Uterus (tissue), 4 donors: ENCODE data around the gene PRKN. TPM values are rescaled to one million over a fixed set of nuclear protein-coding genes. Genes with fewer than 3 reads are reported as not detected.

Experiments
- DNase-seq, 2 donors: peaks; one replicate each; pipeline ENCODE4 v3.0.0-alpha.2; 2019 to 2020
- H3K27ac ChIP-seq, 2 donors: fragments of 200-600 bp; sonication (generic); 1 replicate in 1 of 2; 2 replicates in 1 of 2; pipeline ENCODE4 v1.5.1; 2016 to 2018
- H3K27me3 ChIP-seq, 2 donors: fragments of 200-600 bp; sonication (generic); one replicate each; pipeline ENCODE4 v1.5.1; 2018 to 2019; ENCODE audit warnings: control low read depth in 1 of 2
- H3K36me3 ChIP-seq, 2 donors: fragments of 200-600 bp; sonication (generic); one replicate each; pipeline ENCODE4 v1.5.1; 2019; ENCODE audit warnings: control low read depth in 1 of 2
- H3K4me1 ChIP-seq, 2 donors: fragments of 200-600 bp; sonication (generic); one replicate each; pipeline ENCODE4 v1.5.1; 2018 to 2019; ENCODE audit warnings: control low read depth in 1 of 2
- H3K4me3 ChIP-seq, 2 donors: fragments of 200-600 bp; sonication (generic); 1 replicate in 1 of 2; 2 replicates in 1 of 2; pipeline ENCODE4 v1.5.1; 2018 to 2019; ENCODE audit warnings: mild to moderate bottlenecking in 1 of 2
- H3K9me3 ChIP-seq, 2 donors: fragments of 200-600 bp; sonication (generic); one replicate each; pipeline ENCODE4 v1.5.1; 2019; ENCODE audit warnings: control low read depth in 1 of 2
- POLR2A ChIP-seq, 2 donors: fragments of 450-650 bp; IDR thresholded peaks; one replicate each; pipeline ENCODE4 v1.6.1; 2016; ENCODE audit warnings: antibody characterized with exemption in 2 of 2, mild to moderate bottlenecking in 1 of 2, moderate library complexity in 1 of 2
- intact Hi-C: fragments of 100-400 bp; cut with DNase I; formaldehyde crosslinking; loops from one replicate; pipeline ENCODE4 v1.15.1; 2023; ENCODE audit warnings: low total_unique reads
- total RNA-seq, 4 donors: library from RNA; depleted of rRNA in 3 of 4; stranded (reverse); fragments of >200 nt in 3 of 4; gene quantifications; one replicate each; pipeline versions ENCODE4 v1.1.0 to v1.2.4, GENCODE V29; 2014 to 2023
- TF ChIP-seq, protein P1 (sequence below), 4 experiments: fragments of 200-600 bp in 2 of 4; fragments of 450-650 bp in 2 of 4; sonication (generic) in 2 of 4; IDR thresholded peaks; one replicate each; pipeline ENCODE4 v1.5.1; 2016 to 2019; ENCODE audit warnings: antibody characterized with exemption in 4 of 4, mild to moderate bottlenecking in 2 of 4, moderate library complexity in 1 of 4
- donor health status: DM: yes; HTN: yes; CAD: no.

The PRKN gene
- total RNA-seq, 4 donors from 2014 or later, result 10.2 to 21.3 (median 13.1) TPM

DNA sequence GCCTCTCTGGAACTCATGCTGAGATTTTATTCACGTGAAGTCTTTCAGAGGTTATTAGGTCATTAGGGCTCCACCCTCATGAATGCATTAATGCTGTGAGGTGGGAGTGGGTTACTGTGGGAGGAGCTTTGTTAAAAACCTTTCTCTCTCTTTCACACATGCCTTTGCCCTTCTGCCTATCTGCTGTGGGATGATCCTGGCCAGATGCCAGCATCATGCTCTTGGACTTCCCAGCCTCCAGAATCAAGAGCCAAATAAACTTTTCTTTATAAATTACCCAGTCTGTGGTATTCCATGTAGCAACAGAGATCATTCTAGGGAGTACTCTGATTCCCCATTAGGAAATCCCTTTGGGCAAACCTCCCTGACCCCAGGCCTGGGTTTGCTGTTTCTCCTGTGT, 1323.8 kb downstream of the PRKN start:
- H3K4me1 ChIP-seq, result no peaks in the 10 kb centered on the region
- intact Hi-C loops, result no loop called here

DNA sequence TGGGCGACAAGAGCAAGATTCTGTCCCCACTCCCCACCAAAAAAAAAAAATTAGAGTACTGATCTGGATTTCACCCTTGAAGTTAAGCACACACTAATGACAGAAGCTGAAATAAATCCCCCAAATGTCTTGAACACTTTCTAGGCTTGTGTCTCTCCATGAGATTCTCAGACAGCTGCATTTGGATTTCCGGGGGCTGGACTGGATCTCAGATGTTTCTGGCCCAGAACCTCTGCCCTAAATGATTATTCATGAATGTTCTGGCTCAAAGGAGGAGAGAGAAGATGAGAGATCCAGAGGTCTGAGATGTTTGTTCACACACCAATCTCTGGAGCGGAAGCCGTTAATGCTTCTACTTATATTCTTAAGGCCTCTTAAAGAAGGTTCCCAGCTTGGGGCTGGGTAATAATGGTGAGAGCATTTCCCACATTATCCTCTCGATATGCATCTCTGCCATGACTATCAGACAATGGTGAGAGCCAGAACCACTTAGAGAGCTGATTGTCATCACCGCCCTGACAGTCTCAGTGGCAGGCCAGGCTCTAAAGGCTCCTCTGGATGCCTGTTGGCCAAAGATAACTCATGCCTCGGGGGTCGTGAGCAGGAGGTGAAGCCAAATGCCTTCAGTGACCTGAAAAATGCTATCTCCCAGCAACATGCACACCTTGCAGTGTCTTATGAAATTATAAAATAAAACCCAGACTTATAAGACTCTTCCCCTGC, 1325.8 kb downstream of the PRKN start:
- Histone ChIP-seq H3K4me1 (no peaks in the 10 kb centered on the region), H3K4me3 (no peak overlapping the region), H3K27me3 (no peaks in the 10 kb centered on the region), H3K36me3 (no peaks in the 10 kb centered on the region), H3K27ac (no peak overlapping the region), H3K9me3 (no peaks in the 10 kb centered on the region)
- no peak for DNase-seq
- intact Hi-C loops, result no loop called here
- TF ChIP-seq POLR2A (IDR thresholded peaks at IDR 0.05), result no peak
- TF ChIP-seq, protein P1, sequence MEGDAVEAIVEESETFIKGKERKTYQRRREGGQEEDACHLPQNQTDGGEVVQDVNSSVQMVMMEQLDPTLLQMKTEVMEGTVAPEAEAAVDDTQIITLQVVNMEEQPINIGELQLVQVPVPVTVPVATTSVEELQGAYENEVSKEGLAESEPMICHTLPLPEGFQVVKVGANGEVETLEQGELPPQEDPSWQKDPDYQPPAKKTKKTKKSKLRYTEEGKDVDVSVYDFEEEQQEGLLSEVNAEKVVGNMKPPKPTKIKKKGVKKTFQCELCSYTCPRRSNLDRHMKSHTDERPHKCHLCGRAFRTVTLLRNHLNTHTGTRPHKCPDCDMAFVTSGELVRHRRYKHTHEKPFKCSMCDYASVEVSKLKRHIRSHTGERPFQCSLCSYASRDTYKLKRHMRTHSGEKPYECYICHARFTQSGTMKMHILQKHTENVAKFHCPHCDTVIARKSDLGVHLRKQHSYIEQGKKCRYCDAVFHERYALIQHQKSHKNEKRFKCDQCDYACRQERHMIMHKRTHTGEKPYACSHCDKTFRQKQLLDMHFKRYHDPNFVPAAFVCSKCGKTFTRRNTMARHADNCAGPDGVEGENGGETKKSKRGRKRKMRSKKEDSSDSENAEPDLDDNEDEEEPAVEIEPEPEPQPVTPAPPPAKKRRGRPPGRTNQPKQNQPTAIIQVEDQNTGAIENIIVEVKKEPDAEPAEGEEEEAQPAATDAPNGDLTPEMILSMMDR (IDR thresholded peaks at IDR 0.05), result no peak

More for the DNA sequence above, 1323.8 kb downstream of the PRKN start:
- no peaks in the 10 kb centered on the region for H3K9me3 ChIP-seq
- no peaks in the 10 kb centered on the region for H3K27me3 ChIP-seq
- H3K36me3 ChIP-seq, result no peaks in the 10 kb centered on the region
- no peak overlapping the region for H3K27ac ChIP-seq
- TF ChIP-seq POLR2A (IDR thresholded peaks at IDR 0.05), result no peak
- TF ChIP-seq, protein P1 (IDR thresholded peaks at IDR 0.05), result no peak
- H3K4me3 ChIP-seq, result no peak overlapping the region
- DNase-seq, result no peak

DNA sequence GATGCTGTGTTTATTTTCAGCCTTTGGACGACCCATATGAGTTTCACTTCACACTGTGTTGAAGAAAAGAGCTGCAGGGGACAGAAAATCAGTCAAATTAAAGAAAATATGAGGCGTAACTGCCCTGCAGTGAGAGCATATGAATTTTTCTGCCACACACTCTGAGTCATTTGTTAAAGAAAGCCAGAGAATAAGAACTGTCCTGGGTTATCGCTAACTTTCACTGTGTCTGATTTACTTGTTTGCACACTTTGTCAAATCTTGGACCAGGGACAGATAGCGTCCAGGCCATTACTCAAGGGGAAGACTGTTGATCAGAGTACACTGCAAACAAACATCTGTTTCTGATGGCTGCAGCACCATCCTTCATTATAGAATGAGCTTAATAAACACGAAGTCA, 1326.9 kb downstream of the PRKN start:
- H3K4me1 ChIP-seq, result no peaks in the 10 kb centered on the region
- H3K9me3 ChIP-seq, result no peaks in the 10 kb centered on the region
- DNase-seq, result no peak
- H3K27me3 ChIP-seq, result no peaks in the 10 kb centered on the region
- intact Hi-C loops, result no loop called here
- no peaks in the 10 kb centered on the region for H3K36me3 ChIP-seq
- no peak overlapping the region for H3K27ac ChIP-seq
- no peak for TF ChIP-seq POLR2A (IDR thresholded peaks at IDR 0.05)
- TF ChIP-seq, protein P1 (IDR thresholded peaks at IDR 0.05), result no peak
- no peak overlapping the region for H3K4me3 ChIP-seq

DNA sequence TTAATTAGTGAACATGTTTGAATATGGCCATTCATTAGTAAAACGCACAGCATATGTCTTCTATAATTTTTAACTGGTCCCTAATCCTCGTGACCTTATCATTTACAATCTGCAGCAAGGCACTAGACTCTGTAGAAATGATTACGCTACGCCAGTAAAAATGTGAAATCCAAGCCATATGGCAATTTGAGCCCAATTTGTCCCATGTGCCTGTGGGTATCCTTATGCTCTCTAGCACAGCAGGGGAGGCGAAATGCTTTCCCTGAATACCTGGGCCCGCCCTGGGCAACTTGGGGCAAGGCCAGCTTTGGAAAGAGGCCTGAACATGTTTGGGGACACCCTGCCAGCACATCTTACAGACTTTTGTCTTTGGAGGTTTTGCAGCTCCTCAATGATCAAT, 1331.0 kb downstream of the PRKN start:
- no peak for DNase-seq
- Histone ChIP-seq H3K9me3 (no peaks in the 10 kb centered on the region), H3K27ac (no peak overlapping the region), H3K36me3 (no peaks in the 10 kb centered on the region), H3K27me3 (no peaks in the 10 kb centered on the region), H3K4me1 (no peaks in the 10 kb centered on the region), H3K4me3 (no peak overlapping the region)
- intact Hi-C loops, result no loop called here
- TF ChIP-seq, protein P1 (IDR thresholded peaks at IDR 0.05), result no peak
- no peak for TF ChIP-seq POLR2A (IDR thresholded peaks at IDR 0.05)

DNA sequence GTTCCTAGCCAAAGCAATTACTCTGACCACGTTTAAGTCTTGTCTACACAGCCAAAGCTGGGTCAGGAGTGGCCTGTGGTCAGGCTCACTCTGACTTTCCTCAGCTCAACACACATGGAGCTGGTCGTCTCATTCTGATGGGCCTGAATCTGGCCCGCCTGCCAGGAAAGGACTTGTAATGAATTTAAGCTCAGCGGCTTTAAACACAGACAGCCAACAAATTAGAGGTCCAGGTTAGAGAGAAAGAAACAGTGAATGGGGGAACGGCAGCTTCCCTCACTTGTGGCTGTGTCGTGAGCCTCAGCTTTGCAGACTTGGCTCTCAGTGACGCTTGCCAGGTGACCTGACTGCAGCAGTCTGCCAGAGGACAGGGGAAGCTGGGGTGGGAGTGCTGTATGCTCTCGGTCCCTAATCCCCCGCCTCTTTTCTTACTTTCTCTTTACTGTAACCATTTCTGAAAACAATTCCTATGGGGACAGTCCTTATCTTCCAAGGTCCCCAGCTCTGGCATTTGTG, 1331.8 kb downstream of the PRKN start:
- Histone ChIP-seq H3K9me3 (no peaks in the 10 kb centered on the region), H3K36me3 (no peaks in the 10 kb centered on the region), H3K27me3 (no peaks in the 10 kb centered on the region), H3K27ac (no peak overlapping the region), H3K4me1 (no peaks in the 10 kb centered on the region), H3K4me3 (no peak overlapping the region)
- no peak for DNase-seq
- TF ChIP-seq POLR2A (IDR thresholded peaks at IDR 0.05), result no peak
- TF ChIP-seq, protein P1 (IDR thresholded peaks at IDR 0.05), result no peak
- intact Hi-C loops, result loop anchor here (2.0 kb wide), 1 partner anchor 41 kb away; no protein-coding TSS in a partner anchor
